ENCODE results near the gene CAVIN2. TPM values are rescaled to one million over a fixed set of nuclear protein-coding genes. Genes with fewer than 3 reads are reported as not detected.
A peak's percentile ranks its signal among the peaks of the same experiment; 100 is the strongest.

Gene CAVIN2, protein sequence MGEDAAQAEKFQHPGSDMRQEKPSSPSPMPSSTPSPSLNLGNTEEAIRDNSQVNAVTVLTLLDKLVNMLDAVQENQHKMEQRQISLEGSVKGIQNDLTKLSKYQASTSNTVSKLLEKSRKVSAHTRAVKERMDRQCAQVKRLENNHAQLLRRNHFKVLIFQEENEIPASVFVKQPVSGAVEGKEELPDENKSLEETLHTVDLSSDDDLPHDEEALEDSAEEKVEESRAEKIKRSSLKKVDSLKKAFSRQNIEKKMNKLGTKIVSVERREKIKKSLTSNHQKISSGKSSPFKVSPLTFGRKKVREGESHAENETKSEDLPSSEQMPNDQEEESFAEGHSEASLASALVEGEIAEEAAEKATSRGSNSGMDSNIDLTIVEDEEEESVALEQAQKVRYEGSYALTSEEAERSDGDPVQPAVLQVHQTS
- 100 to 1,000 TPM in 3 of 4 donors, 10 to 100 TPM in 1; 90.6 to 179 (median 120) TPM for total RNA-seq

DNA sequence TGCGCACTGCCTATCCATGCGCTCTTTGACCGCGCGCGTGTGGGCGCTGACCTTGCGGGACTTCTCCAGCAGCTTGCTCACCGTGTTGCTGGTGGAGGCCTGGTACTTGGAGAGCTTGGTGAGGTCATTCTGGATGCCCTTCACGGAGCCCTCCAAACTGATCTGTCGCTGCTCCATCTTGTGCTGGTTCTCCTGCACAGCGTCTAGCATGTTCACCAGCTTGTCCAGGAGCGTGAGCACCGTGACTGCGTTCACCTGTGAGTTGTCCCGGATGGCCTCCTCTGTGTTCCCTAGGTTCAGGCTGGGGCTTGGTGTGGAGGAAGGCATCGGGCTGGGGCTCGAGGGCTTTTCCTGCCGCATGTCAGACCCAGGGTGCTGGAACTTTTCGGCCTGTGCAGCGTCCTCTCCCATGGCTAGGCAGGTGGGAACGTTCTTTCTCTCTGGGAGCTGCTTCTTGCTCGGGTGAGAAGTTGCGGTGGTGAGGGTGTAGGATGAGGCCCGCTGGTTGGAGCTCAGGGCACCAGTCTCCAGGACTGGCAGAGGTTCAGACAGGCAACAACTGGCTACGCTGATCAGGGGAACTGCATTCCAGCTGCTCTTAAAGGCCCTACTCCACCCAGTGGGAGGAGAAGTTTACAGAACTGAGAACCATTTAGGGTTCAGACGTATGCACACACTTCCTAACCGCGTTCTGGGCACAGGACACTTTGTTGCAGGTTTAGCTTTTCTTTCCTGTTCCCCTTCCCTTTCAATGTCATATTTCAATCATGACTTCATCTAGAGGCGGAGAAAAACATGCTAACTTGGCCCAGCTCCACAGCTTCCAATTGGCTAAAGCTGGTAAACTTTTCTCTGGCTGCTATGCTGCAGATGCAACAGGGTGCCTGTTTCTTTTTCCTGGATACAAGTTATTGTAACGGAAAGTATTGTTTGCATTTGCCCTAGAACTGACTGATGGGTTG lies at the start of gene CAVIN2:
Gene CAVIN2, minus strand, starts transcription at position 574 of the 962 bp plus-strand sequence. Its CDS starts 163 bp downstream, at position 411.
- H3K36me3 ChIP-seq: peaks cover 0 to 11% (median 0%) of the 10 kb centered on the region in 4 donors
- TF ChIP-seq POLR2A (IDR thresholded peaks at IDR 0.05; ENCODE audit: low read depth) (no peak), POLR2AphosphoS5 (IDR thresholded peaks at IDR 0.05) (peak; percentile 84 to 92), EP300 (IDR thresholded peaks at IDR 0.05) (no peak)
- TF ChIP-seq, protein P1, sequence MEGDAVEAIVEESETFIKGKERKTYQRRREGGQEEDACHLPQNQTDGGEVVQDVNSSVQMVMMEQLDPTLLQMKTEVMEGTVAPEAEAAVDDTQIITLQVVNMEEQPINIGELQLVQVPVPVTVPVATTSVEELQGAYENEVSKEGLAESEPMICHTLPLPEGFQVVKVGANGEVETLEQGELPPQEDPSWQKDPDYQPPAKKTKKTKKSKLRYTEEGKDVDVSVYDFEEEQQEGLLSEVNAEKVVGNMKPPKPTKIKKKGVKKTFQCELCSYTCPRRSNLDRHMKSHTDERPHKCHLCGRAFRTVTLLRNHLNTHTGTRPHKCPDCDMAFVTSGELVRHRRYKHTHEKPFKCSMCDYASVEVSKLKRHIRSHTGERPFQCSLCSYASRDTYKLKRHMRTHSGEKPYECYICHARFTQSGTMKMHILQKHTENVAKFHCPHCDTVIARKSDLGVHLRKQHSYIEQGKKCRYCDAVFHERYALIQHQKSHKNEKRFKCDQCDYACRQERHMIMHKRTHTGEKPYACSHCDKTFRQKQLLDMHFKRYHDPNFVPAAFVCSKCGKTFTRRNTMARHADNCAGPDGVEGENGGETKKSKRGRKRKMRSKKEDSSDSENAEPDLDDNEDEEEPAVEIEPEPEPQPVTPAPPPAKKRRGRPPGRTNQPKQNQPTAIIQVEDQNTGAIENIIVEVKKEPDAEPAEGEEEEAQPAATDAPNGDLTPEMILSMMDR (IDR thresholded peaks at IDR 0.05): peak in 1 of 3 experiments; percentile 11
- H3K27ac ChIP-seq (replicated peaks in 1 of 4): peak within 1 kb of the TSS; percentile 82 to 93 (median 90)
- no peaks in the 10 kb centered on the region for H3K27me3 ChIP-seq
- WGBS: 9% methylated on average over 6 of the region's 31 CpGs
- H3K9me3 ChIP-seq: no peaks in the 10 kb centered on the region
- DNase-seq (ENCODE audit: extremely low spot score): no peak
- peaks cover 24 to 56% (median 43%) of the 10 kb centered on the region in 4 donors for H3K4me1 ChIP-seq
- H3K4me3 ChIP-seq: peak within 1 kb of the TSS; percentile 56 to 74 (median 64)
- intact Hi-C loops (cut with DNase I): no loop called here

DNA sequence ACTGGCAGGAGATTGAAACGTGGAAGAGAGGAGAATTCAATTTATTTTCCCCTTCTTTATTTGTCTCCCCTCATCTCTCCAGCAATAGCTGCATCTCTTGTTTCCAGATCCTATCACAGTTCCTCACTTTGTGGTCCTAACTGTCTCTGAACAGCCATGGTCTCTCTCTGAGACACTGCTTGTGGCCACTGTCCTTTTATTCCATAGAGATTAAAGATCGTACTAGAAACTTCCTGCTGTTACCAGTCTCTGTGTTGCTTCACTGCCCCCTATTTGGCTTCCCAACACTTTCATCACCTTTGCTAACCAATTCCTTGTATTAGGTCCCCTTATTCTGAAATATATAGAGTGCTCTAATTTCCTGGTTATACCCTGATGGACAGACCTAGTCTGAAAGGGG lies 48.9 kb upstream of the CAVIN2 start:
- 48% methylated on average over 2 of the region's 2 CpGs for WGBS
- DNase-seq (ENCODE audit: extremely low spot score): no peak
- Histone ChIP-seq H3K36me3 (no peaks in the 10 kb centered on the region), H3K27me3 (no peaks in the 10 kb centered on the region), H3K27ac (replicated peaks in 1 of 4) (no peak overlapping the region), H3K4me3 (no peak overlapping the region), H3K4me1 (peaks cover 0 to 30% (median 16%) of the 10 kb centered on the region in 4 donors), H3K9me3 (no peaks in the 10 kb centered on the region)
- no peak for TF ChIP-seq POLR2AphosphoS5 (IDR thresholded peaks at IDR 0.05)
- intact Hi-C loops (cut with DNase I): no loop called here

DNA sequence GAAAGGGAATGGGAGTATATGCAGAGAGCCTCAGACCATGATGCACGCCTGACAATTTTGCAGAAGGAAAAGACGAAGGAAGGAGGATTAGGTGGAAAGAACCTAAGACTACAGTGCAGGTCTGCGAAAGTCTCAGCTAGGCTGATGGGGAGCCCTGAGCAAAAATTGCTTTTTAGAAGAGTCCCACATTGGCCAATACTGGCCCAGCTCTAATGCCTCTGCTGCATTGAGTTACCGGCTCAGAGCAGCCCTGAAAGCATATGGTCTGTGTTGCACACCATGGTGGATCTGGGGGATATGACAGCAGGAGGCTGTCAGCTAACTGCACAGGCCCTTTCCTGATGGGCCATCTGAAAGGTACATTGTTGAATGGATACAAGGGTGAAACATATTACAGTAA lies 48.3 kb upstream of the CAVIN2 start:
- WGBS: 98% methylated on average over 4 of the region's 4 CpGs
- TF ChIP-seq POLR2AphosphoS5 (IDR thresholded peaks at IDR 0.05) (no peak), EP300 (IDR thresholded peaks at IDR 0.05) (no peak), POLR2A (IDR thresholded peaks at IDR 0.05; ENCODE audit: low read depth) (no peak)
- Histone ChIP-seq H3K4me3 (no peak overlapping the region), H3K36me3 (no peaks in the 10 kb centered on the region), H3K27ac (replicated peaks in 1 of 4) (no peak overlapping the region), H3K9me3 (no peaks in the 10 kb centered on the region), H3K27me3 (no peaks in the 10 kb centered on the region), H3K4me1 (peaks cover 0 to 30% (median 16%) of the 10 kb centered on the region in 4 donors)
- no peak for DNase-seq (ENCODE audit: extremely low spot score)
- intact Hi-C loops (cut with DNase I): no loop called here

DNA sequence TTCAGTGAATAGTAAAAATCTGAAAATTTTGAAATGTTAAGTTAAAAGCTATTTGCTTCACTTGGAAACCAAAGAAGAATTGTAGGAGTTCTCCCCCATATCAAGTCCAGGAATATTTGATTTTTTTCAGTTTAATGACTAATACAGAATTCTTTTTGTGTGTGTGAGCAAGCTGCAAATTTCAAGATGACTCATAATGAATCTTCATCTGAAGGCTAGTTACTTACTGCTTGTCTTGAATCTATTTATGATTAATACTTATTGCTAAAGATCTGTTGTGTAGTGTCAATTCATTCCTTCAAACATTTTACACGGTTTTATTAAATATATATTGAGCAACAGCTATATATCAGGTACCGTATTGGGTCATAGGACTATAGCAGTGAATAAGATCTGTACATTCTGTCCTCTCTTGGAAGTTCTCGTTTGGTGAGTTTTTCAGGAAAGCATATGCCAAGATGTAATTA lies 47.8 kb upstream of the CAVIN2 start:
- Histone ChIP-seq H3K36me3 (no peaks in the 10 kb centered on the region), H3K27me3 (no peaks in the 10 kb centered on the region), H3K9me3 (no peaks in the 10 kb centered on the region), H3K4me1 (peaks cover 0 to 28% (median 15%) of the 10 kb centered on the region in 4 donors), H3K27ac (replicated peaks in 1 of 4) (no peak overlapping the region), H3K4me3 (no peak overlapping the region)
- intact Hi-C loops (cut with DNase I): no loop called here
- WGBS: 62% methylated on average over 3 of the region's 3 CpGs
- TF ChIP-seq POLR2A (IDR thresholded peaks at IDR 0.05; ENCODE audit: low read depth) (no peak), EP300 (IDR thresholded peaks at IDR 0.05) (no peak), POLR2AphosphoS5 (IDR thresholded peaks at IDR 0.05) (no peak)
- TF ChIP-seq, protein P1 (IDR thresholded peaks at IDR 0.05): no peak
- DNase-seq (ENCODE audit: extremely low spot score): no peak

DNA sequence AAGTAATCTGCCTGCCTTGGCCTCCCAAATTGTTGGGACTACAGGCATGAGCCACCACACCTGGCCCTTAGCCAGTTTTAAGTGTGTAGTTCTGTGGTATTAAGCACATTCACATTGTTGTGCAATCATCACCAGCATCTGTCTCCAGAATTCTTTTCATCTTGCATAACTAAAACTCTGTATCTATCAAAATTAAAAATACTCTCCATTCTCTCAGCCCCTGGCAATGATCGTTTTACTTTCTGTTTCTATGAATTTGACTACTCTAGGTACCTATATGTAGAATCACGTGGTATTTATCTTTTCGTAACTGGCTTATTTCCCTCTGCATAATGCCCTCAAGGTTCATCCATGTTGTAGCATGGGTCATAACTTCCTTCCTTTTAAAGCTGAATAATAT lies 45.5 kb upstream of the CAVIN2 start:
- TF ChIP-seq, protein P1 (IDR thresholded peaks at IDR 0.05): no peak
- TF ChIP-seq POLR2A (IDR thresholded peaks at IDR 0.05; ENCODE audit: low read depth) (no peak), POLR2AphosphoS5 (IDR thresholded peaks at IDR 0.05) (no peak), EP300 (IDR thresholded peaks at IDR 0.05) (no peak)
- peaks cover 0 to 18% (median 6%) of the 10 kb centered on the region in 4 donors for H3K4me1 ChIP-seq
- no peak for DNase-seq (ENCODE audit: extremely low spot score)
- no peaks in the 10 kb centered on the region for H3K27me3 ChIP-seq
- H3K4me3 ChIP-seq: no peak overlapping the region
- no peaks in the 10 kb centered on the region for H3K36me3 ChIP-seq
- no peak overlapping the region for H3K27ac ChIP-seq (replicated peaks in 1 of 4)
- WGBS: 75% methylated on average over 3 of the region's 3 CpGs
- H3K9me3 ChIP-seq: no peaks in the 10 kb centered on the region
- intact Hi-C loops (cut with DNase I): no loop called here

Data from esophagus muscularis mucosa (tissue), 4 donors.